Panc1 (cell line): ENCODE measurements around the gene GZMB. TPM values are rescaled to one million over a fixed set of nuclear protein-coding genes. Genes with fewer than 3 reads are reported as not detected.
"Not testable (repeated sequence)": the region's sequence is repeated elsewhere in the genome, so short reads cannot be mapped to it uniquely, and the experiment has no call there.

Experiments
- ATAC-seq: fragments of 200-7000 bp; cut with Tn5 transposase; 2 replicates; pipeline ENCODE4 v1.9.1; 2020; ENCODE audit warnings: mild to moderate bottlenecking, moderate library complexity
- BruUV-seq: library from RNA; stranded (reverse); fragments of 400-500 nt; replicated peaks from 2 replicates; lab custom pipeline; 2021; lab: Mats Ljungman, UMichigan
- CTCF ChIA-PET: fragments of 300-600 bp; sonication (Branson Sonifier 250); formaldehyde crosslinking; loops from one replicate; lab custom pipeline; 2022; ENCODE audit warnings: antibody characterized with exemption; lab: Charles Lee
- POLR2A ChIA-PET: fragments of 300-600 bp; sonication (Branson Sonifier 250); formaldehyde crosslinking; loops from one replicate; lab custom pipeline; 2022; ENCODE audit warnings: antibody characterized with exemption; lab: Charles Lee
- DNase-seq: peaks from one replicate; pipeline ENCODE4 v3.0.0-alpha.2; 2010; ENCODE audit warnings: low read depth, low spot score
- H3K27ac ChIP-seq: 2 replicates; pipeline ENCODE4 v1.5.1; 2011; ENCODE audit warnings: mild to moderate bottlenecking, low read length, inconsistent platforms
- H3K27me3 ChIP-seq: fragments of 200-500 bp; sonication (Bioruptor generic); 2 replicates; pipeline ENCODE4 v1.6.0; 2014; ENCODE audit warnings: low read length, inconsistent platforms; ENCODE audit not compliant: control insufficient read depth, insufficient read depth
- H3K36me3 ChIP-seq: fragments of 200-500 bp; sonication (Bioruptor generic); 2 replicates; pipeline ENCODE4 v1.5.1; 2014; ENCODE audit warnings: inconsistent platforms, mild to moderate bottlenecking, low read length, moderate library complexity; ENCODE audit not compliant: control insufficient read depth, insufficient read depth
- H3K4me1 ChIP-seq: 2 replicates; pipeline ENCODE4 v1.5.1; 2011; ENCODE audit warnings: inconsistent platforms, mild to moderate bottlenecking, low read length, moderate library complexity; ENCODE audit not compliant: control insufficient read depth, insufficient read depth
- H3K4me3 ChIP-seq, 2 experiments: 2 replicates each; pipeline ENCODE4 v1.5.1; 2011 to 2012; ENCODE audit warnings: low read depth in 2 of 2, low read length in 2 of 2, mild to moderate bottlenecking in 2 of 2, inconsistent platforms in 1 of 2, moderate library complexity in 1 of 2
- H3K9me3 ChIP-seq: fragments of 200-500 bp; sonication (Bioruptor generic); 2 replicates; pipeline ENCODE4 v1.5.1; 2014; ENCODE audit warnings: low read depth, mild to moderate bottlenecking, inconsistent platforms, low read length, moderate library complexity; ENCODE audit not compliant: control insufficient read depth, insufficient read depth
- CTCF ChIP-seq: fragments of 450-650 bp; IDR thresholded peaks from 2 replicates; pipeline ENCODE4 v1.5.1; 2017; ENCODE audit warnings: mild to moderate bottlenecking
- POLR2AphosphoS5 ChIP-seq: IDR thresholded peaks from 2 replicates; pipeline ENCODE4 v1.6.1; 2012; ENCODE audit warnings: mild to moderate bottlenecking, low read depth, low read length, moderate library complexity
- REST ChIP-seq, 2 experiments: IDR thresholded peaks; 2 replicates each; pipeline ENCODE4 v1.6.1; 2011 to 2012; ENCODE audit warnings: low read depth in 2 of 2, control low read depth in 1 of 2, low read length in 1 of 2, mild to moderate bottlenecking in 1 of 2, moderate library complexity in 1 of 2; ENCODE audit not compliant: insufficient read depth in 1 of 2
- SIN3A ChIP-seq: IDR thresholded peaks from 2 replicates; pipeline ENCODE4 v1.6.1; 2012; ENCODE audit warnings: low read depth, mild to moderate bottlenecking, low read length, moderate library complexity, borderline replicate concordance; ENCODE audit not compliant: insufficient read depth
- in situ Hi-C: cut with HindIII; loops from 2 replicates; pipeline ENCODE4 v1.10.0; 2016; ENCODE audit warnings: low sequenced_read_pairs, low pct_unique_long_range_greater_than_20kb
- intact Hi-C: fragments of 100-400 bp; cut with micrococcal nuclease; formaldehyde crosslinking; loops from one replicate; pipeline ENCODE4 v1.10.0; 2022; ENCODE audit not compliant: unreplicated experiment
- total RNA-seq: library from RNA; stranded (reverse); gene quantifications from one replicate; pipeline ENCODE4 v1.2.1, GENCODE V29; 2021; ENCODE audit not compliant: unreplicated experiment

Gene GZMB
- total RNA-seq, 1 experiment from 2014 or later, result 1.2 TPM

GRCh38 chr14:24662753-24663152 lies 28.8 kb upstream of the GZMB start:
- intact Hi-C loops, result no loop called here

GRCh38 chr14:24659916-24660570 lies 26.1 kb upstream of the GZMB start:
- no peak overlapping the region for H3K27ac ChIP-seq
- no peaks in the 10 kb centered on the region for H3K36me3 ChIP-seq

More at GRCh38 chr14:24662753-24663152, 28.8 kb upstream of the GZMB start:
- H3K27ac ChIP-seq, result no peak overlapping the region
- no TSS peak for BruUV-seq
- ChIA-PET CTCF (no interaction called here), POLR2A (no interaction called here)
- no peaks in the 10 kb centered on the region for H3K27me3 ChIP-seq
- ATAC-seq (no peak), DNase-seq (no peak)
- H3K36me3 ChIP-seq, result no peaks in the 10 kb centered on the region
- TF ChIP-seq CTCF (no peak), POLR2AphosphoS5 (no peak), REST (IDR thresholded peaks at IDR 0.05; ENCODE audit: insufficient read depth in 1 of 2, low read depth in 2 of 2, low read length in 1 of 2) (no peak), SIN3A (no peak)
- no peaks in the 10 kb centered on the region for H3K4me1 ChIP-seq
- H3K4me3 ChIP-seq, result no peak overlapping the region
- no peaks in the 10 kb centered on the region for H3K9me3 ChIP-seq
- in situ Hi-C loops, result no loop called here

GRCh38 chr14:24648361-24648760 lies 14.4 kb upstream of the GZMB start:
- in situ Hi-C loops, DNase-seq, H3K27ac ChIP-seq, BruUV-seq, H3K4me3 ChIP-seq, intact Hi-C loops, ATAC-seq, H3K36me3 ChIP-seq, POLR2A ChIA-PET, CTCF ChIA-PET, H3K9me3 ChIP-seq, H3K4me1 ChIP-seq, H3K27me3 ChIP-seq: not testable (repeated sequence)

More at GRCh38 chr14:24659916-24660570, 26.1 kb upstream of the GZMB start:
- no peak for TF ChIP-seq REST (IDR thresholded peaks at IDR 0.05; ENCODE audit: insufficient read depth in 1 of 2, low read depth in 2 of 2, low read length in 1 of 2)
- no peak for TF ChIP-seq POLR2AphosphoS5
- no TSS peak for BruUV-seq
- ChIA-PET POLR2A (no interaction called here), CTCF (no interaction called here)
- no peak for DNase-seq
- Histone ChIP-seq H3K9me3 (no peaks in the 10 kb centered on the region), H3K4me3 (no peak overlapping the region), H3K27me3 (peaks cover 3% of the 10 kb centered on the region; the same call in 1 of the 2 replicates), H3K4me1 (no peaks in the 10 kb centered on the region)
- intact Hi-C loops (no loop called here), in situ Hi-C loops (no loop called here)
- no peak for ATAC-seq
